Activated CD8-positive, alpha-beta memory T cell treated with anti-CD3 and anti-CD28 coated beads, Interleukin-2, amount 50 U/mL, for 1 hour (primary cell): ENCODE measurements around the gene PCDHA10.
"Not testable (repeated sequence)": the region's sequence is repeated elsewhere in the genome, so short reads cannot be mapped to it uniquely, and the experiment has no call there.

Source experiments
- DNase-seq: peaks from one replicate; pipeline ENCODE4 v3.0.0-alpha.2; 2020; ENCODE audit errors: extremely low read depth

The PCDHA10 gene

DNA sequence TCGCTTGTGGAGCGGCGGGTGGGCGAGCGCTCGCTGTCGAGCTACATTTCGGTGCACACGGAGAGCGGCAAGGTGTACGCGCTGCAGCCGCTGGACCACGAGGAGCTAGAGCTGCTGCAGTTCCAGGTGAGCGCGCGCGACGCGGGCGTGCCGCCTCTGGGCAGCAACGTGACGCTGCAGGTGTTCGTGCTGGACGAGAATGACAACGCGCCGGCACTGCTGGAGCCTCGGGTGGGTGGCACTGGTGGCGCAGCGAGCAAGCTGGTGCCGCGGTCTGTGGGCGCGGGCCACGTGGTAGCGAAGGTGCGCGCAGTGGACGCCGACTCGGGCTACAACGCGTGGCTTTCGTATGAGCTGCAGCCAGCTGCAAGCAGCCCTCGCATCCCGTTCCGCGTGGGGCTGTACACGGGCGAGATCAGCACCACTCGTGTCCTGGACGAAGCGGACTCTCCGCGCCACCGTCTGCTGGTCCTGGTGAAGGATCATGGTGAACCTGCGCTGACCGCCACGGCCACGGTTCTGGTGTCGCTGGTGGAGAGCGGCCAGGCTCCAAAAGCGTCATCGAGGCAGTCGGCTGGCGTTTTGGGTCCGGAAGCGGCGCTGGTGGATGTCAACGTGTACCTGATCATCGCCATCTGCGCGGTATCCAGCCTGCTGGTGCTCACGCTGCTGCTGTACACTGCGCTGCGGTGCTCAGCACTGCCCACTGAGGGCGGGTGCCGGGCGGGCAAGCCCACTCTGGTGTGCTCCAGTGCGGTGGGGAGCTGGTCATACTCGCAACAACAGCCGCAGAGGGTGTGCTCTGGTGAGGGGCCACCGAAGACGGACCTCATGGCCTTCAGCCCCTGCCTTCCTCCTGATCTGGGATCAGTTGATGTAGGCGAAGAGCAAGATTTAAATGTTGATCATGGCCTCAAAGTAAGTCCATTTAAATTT is 12.6 kb upstream of the PCDHA10 start:
- DNase-seq: no peak

DNA sequence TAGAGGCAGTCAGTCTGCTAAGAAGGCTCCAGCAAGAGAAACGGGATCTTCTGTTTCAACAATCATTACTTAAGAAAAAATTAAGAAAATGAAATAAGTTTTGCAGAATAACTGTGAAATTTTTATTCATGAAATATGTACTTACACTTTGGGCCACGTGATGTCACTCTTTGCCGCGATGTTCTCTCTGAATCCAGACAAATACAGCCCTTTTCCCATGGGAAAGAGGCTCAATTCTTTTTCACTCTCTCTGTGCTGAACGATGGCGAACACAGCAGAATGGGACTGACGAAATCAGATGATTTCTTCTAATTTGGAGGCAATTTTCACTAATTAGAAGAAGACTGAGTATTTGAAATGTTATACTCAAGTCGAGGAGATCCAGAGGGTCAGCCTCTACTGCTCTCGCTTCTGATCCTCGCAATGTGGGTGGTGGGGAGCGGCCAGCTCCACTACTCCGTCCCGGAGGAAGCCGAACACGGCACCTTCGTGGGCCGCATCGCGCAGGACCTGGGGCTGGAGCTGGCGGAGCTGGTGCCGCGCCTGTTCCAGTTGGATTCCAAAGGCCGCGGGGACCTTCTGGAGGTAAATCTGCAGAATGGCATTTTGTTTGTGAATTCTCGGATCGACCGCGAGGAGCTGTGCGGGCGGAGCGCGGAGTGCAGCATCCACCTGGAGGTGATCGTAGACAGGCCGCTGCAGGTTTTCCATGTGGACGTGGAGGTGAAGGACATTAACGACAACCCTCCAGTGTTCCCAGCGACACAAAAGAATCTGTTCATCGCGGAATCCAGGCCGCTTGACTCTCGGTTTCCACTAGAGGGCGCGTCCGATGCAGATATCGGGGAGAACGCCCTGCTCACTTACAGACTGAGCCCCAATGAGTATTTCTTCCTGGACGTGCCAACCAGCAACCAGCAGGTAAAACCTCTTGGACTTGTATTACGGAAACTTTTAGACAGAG is 7.3 kb upstream of the PCDHA10 start, which contains the start of gene PCDHA9:
TSS of gene PCDHA9 (plus strand) at position 244 of the 964 bp plus-strand sequence. CDS start at position 358, 114 bp downstream.
- not testable (repeated sequence) for DNase-seq

DNA sequence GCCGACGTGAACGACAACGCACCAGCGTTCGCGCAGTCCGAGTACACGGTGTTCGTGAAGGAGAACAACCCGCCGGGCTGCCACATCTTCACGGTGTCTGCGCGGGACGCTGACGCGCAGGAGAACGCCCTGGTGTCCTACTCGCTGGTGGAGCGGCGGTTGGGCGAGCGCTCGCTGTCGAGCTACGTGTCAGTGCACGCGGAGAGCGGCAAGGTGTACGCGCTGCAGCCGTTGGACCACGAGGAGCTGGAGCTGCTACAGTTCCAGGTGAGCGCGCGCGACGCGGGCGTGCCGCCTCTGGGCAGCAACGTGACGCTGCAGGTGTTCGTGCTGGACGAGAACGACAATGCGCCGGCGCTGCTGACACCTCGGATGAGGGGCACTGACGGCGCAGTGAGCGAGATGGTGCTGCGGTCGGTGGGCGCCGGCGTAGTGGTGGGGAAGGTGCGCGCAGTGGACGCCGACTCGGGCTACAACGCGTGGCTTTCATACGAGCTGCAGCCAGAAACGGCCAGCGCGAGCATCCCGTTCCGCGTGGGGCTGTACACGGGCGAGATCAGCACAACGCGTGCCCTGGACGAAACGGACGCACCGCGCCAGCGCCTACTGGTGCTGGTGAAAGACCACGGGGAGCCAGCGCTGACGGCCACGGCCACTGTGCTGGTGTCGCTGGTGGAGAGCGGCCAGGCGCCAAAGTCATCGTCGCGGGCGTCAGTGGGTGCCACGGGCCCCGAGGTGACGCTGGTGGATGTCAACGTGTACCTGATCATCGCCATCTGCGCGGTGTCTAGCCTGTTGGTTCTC is 5.7 kb upstream of the PCDHA10 start:
- DNase-seq: not testable (repeated sequence)

DNA sequence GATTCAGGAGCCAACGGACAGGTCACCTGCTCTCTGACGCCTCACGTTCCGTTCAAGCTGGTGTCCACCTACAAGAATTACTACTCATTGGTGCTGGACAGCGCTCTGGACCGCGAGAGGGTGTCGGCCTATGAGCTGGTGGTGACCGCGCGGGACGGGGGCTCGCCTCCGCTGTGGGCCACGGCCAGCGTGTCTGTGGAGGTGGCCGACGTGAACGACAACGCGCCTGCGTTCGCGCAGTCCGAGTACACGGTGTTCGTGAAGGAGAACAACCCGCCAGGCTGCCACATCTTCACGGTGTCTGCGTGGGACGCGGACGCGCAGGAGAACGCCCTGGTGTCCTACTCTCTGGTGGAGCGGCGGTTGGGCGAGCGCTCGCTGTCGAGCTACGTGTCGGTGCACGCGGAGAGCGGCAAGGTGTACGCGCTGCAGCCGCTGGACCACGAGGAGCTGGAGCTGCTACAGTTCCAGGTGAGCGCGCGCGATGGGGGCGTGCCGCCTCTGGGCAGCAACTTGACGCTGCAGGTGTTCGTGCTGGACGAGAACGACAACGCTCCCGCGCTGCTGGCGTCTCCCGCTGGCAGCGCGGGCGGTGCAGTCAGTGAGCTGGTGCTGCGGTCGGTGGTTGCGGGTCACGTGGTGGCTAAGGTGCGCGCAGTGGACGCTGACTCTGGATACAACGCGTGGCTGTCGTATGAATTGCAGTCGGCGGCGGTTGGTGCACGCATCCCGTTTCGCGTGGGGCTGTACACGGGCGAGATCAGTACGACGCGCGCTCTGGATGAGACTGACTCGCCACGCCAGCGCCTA is 1.7 kb downstream of the PCDHA10 start:
- no peak for DNase-seq

DNA sequence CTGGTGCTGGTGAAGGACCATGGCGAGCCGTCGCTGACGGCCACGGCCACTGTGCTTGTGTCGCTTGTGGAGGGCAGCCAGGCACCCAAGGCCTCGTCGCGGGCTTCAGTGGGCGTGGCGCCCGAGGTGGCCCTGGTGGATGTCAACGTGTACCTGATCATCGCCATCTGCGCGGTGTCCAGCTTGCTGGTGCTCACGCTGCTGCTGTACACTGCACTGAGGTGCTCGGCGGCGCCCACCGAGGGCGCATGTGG is 2.2 kb downstream of the PCDHA10 start:
- no peak for DNase-seq

DNA sequence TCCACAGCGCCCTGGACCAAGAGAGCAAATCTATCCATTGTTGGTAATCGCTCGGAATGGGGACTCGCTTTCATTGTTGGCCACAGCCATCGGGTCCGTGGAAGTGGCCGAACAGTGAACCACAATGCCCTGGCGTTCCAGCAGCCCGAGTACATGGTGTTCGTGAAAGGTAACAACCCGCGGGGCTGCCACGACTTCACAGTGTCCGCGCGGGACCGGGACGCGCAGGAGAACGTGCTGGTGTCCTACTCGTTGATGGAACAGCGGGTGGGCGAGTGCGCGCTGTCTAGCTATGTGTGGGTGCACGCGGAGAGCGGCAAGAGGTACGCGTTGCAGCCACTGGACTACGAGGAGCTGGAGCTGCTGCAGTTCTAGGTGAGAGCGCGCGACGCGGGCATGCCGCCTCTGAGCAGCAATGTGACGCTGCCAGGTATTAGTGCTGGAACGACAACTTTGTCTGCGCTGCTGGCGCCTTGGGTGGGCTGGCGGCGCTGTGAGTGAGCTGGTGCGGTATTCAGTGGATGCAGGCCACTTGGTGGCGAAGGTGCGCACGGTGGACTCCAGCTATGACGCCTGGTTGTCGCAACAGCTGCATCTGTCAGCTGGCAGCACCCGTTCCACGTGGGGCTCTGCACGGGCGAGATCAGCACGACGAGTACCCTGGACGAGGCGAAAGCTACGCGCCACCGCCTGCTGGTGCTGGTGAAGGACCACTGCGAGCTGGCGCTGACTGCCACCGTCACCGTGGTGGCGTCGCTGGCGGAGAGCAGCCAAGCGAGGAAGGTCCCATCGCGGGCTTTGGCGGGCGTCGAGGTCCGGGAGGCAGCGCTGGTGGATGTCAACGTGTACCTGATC is 7.0 kb downstream of the PCDHA10 start:
- no peak for DNase-seq

DNA sequence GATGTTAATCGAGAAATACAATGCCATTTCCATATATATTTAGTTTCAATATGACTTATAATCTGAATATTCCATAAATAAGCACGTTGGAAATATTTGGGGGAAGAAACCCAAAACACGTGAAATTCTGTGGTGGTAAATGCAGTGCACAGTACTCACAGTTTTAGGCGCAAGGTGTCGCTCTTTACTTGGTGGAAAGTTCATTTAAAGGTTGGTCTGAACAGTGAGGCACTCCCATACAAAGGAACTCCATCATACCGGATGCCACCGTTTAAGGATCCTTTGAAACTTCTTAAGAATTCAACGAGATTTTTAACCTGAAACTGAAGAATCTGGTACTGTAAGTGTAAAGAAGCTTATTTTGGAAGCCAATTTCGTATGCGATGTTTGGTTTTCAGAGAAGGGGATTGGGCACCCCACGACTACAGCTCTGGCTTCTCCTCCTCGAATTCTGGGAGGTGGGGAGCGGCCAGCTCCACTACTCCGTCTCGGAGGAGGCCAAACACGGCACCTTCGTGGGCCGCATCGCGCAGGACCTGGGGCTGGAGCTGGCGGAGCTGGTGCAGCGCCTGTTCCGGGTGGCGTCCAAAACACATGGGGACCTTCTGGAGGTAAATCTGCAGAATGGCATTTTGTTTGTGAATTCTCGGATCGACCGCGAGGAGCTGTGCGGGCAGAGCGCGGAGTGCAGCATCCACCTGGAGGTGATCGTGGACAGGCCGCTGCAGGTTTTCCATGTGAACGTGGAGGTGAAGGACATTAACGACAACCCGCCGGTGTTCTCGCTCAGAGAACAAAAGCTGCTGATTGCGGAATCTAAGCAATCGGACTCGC is 13.2 kb downstream of the PCDHA10 start, which contains the start of gene PCDHA11:
TSS of gene PCDHA11 (plus strand) at position 237 of the 834 bp plus-strand sequence. CDS start at position 384, 147 bp downstream.
- DNase-seq: no peak

DNA sequence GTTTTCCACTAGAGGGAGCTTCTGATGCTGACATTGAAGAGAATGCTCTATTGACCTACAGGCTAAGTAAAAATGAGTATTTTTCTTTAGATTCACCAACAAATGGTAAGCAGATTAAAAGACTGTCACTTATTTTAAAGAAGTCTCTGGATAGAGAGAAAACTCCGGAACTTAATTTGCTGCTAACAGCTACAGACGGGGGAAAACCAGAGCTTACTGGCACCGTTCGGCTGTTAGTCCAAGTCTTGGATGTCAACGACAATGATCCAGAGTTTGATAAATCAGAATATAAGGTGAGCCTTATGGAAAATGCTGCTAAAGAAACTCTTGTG is 13.8 kb downstream of the PCDHA10 start:
- DNase-seq: no peak

DNA sequence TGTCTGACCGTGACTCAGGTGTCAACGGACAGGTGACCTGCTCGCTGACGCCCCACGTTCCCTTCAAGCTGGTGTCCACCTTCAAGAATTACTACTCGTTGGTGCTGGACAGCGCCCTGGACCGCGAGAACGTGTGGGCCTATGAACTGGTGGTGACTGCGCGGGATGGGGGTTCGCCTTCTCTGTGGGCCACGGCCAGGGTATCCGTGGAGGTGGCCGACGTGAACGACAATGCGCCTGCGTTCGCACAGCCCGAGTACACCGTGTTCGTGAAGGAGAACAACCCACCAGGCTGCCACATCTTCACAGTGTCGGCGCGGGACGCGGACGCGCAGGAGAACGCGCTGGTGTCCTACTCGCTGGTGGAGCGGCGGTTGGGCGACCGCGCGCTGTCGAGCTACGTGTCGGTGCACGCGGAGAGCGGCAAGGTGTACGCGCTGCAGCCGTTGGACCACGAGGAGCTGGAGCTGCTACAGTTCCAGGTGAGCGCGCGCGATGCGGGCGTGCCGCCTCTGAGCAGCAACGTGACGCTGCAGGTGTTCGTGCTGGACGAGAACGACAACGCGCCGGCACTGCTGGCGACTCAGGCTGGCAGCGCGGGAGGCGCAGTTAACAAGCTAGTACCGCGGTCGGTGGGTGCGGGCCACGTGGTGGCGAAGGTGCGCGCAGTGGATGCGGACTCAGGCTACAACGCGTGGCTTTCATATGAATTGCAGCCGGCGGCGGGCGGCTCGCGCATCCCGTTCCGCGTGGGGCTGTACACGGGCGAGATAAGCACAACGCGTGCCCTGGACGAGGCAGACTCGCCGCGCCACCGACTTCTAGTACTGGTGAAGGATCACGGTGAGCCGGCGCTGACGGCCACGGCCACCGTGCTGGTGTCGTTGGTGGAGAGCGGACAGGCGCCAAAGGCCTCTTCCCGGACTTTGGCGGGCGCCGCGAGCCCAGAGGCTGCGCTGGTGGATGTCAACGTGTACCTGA is 14.8 kb downstream of the PCDHA10 start:
- DNase-seq: no peak

DNA sequence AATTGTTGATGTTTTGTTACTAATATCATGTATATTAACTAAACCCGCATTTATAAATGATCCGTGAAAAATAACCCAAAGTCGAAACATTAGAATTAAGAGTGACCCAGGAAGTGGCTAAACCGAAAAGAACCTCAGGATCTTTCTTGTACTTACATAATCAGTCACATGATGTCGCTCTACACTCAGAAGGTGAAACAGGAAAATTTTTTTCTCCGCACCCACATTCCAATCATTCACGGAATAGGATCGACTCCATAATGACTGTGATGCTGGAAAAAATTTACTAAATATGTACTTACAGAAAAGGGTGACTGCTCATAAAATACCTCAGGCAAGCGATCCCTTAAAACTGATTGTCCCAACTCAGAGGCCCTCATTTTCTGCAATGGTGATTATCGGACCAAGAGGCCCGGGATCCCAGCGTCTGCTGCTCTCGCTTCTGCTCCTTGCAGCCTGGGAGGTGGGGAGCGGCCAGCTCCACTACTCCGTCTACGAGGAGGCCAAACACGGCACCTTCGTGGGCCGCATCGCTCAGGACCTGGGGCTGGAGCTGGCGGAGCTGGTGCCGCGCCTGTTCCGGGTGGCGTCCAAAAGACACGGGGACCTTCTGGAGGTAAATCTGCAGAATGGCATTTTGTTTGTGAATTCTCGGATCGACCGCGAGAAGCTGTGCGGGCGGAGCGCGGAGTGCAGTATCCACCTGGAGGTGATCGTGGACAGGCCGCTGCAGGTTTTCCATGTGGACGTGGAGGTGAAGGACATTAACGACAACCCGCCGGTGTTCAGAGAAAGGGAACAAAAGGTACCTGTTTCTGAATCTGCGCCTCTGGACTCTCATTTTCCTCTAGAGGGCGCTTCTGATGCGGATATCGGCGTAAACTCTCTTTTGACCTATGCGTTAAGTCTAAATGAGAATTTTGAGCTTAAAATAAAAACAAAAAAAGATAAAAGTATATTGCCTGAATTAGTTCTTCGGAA is 19.7 kb downstream of the PCDHA10 start, which contains the start of gene PCDHA12:
TSS of gene PCDHA12 (plus strand) at position 224 of the 981 bp plus-strand sequence. CDS start at position 389, 165 bp downstream.
- no peak for DNase-seq

DNA sequence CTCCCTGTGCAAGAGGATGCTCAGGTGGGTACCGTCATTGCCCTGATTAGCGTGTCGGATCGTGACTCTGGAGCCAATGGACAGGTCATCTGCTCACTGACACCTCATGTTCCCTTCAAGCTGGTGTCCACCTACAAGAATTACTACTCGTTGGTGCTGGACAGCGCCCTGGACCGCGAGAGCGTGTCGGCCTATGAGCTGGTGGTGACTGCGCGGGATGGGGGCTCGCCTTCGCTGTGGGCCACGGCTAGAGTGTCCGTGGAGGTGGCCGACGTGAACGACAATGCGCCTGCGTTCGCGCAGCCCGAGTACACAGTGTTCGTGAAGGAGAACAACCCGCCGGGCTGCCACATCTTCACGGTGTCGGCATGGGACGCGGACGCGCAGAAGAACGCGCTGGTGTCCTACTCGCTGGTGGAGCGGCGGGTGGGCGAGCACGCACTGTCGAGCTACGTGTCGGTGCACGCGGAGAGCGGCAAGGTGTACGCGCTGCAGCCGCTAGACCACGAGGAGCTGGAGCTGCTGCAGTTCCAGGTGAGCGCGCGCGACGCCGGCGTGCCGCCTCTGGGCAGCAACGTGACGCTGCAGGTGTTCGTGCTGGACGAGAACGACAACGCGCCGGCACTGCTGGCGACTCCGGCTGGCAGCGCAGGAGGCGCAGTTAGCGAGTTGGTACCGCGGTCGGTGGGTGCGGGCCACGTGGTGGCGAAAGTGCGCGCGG is 21.0 kb downstream of the PCDHA10 start:
- DNase-seq: not testable (repeated sequence)

DNA sequence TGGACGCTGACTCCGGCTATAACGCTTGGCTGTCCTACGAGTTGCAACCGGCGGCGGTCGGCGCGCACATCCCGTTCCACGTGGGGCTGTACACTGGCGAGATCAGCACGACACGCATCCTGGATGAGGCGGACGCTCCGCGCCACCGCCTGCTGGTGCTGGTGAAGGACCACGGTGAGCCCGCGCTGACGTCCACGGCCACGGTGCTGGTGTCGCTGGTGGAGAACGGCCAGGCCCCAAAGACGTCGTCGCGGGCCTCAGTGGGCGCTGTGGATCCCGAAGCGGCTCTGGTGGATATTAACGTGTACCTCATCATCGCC is 21.5 kb downstream of the PCDHA10 start:
- DNase-seq: no peak

DNA sequence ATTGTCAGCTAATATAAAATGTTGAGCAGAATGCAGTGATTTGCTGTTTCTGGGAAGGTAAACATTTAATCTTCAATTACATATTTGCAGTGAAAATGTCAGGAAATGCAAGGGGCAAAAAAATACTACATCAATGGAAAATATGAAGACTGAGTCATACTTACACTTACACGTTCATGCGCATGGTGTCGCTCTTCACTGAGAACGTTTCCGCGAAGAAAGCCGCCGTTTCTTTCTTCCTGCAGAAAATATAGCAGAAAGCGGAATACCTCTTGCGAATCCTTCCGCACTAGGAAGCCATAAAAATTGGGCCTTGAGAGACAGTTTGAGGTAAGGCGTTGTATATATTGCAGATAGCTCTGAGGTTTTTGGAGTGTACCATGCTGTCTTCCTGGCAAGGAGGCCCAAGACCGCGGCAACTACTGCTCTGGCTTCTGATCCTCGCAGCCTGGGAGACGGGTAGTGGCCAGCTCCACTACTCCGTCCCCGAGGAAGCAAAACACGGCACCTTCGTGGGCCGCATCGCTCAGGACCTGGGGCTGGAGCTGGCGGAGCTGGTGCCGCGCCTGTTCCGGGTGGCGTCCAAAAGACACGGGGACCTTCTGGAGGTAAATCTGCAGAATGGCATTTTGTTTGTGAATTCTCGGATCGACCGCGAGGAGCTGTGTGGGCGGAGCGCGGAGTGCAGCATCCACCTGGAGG is 26.3 kb downstream of the PCDHA10 start, which contains the start of gene PCDHA13:
TSS of gene PCDHA13 (plus strand) at position 236 of the 702 bp plus-strand sequence. CDS start at position 381, 145 bp downstream.
- no peak for DNase-seq

DNA sequence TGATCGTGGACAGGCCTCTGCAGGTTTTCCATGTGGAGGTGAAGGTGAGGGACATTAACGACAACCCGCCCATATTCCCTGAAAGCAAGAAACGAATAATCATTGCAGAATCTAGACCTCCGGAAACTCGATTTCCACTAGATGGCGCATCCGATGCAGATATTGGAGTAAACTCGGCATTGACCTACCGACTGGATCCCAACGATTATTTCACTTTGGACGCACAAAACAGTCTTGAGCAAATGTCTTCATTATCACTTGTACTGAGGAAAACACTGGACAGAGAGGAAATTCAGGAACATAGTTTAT is 26.8 kb downstream of the PCDHA10 start:
- DNase-seq: no peak

DNA sequence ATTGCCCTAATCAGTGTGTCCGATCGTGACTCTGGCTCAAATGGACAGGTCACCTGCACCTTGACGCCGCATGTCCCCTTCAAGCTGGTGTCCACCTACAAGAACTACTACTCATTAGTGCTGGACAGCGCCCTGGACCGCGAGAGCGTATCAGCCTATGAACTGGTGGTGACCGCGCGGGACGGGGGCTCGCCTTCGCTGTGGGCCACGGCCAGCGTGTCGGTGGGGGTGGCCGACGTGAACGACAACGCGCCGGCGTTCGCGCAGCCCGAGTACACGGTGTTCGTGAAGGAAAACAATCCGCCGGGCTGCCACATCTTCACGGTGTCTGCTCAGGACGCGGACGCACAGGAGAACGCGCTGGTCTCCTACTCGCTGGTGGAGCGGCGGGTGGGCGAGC is 27.7 kb downstream of the PCDHA10 start:
- no peak for DNase-seq
